Urinary bladder (tissue), 4 donors: ENCODE data around the gene ATP6V0C. TPM values are rescaled to one million over a fixed set of nuclear protein-coding genes. Genes with fewer than 3 reads are reported as not detected.
"Not testable (repeated sequence)": the region's sequence is repeated elsewhere in the genome, so short reads cannot be mapped to it uniquely, and the experiment has no call there.

ENCODE experiments used
- DNase-seq: peaks from one replicate; pipeline ENCODE4 v3.0.0-alpha.2; 2015; ENCODE audit errors: extremely low spot score
- H3K27ac ChIP-seq: one replicate; pipeline ENCODE4 v1.5.1; 2013; ENCODE audit warnings: low read depth, mild to moderate bottlenecking, moderate library complexity
- H3K36me3 ChIP-seq: one replicate; pipeline ENCODE4 v1.6.1; 2013; ENCODE audit warnings: mild to moderate bottlenecking, moderate library complexity; ENCODE audit not compliant: insufficient read depth
- H3K4me1 ChIP-seq: one replicate; pipeline ENCODE4 v1.6.1; 2013; ENCODE audit warnings: mild to moderate bottlenecking, moderate library complexity; ENCODE audit not compliant: insufficient read depth
- H3K4me3 ChIP-seq: one replicate; pipeline ENCODE4 v1.5.1; 2013; ENCODE audit warnings: low read depth, low read length
- WGBS: extraction: QIAGEN DNeasy Blood & Tissue Kit; methylation state at CpG from one replicate; pipeline ENCODE4 v1.1.7; 2013; 5-methylcytosine and 5-hydroxymethylcytosine counted together
- polyA plus RNA-seq: library from polyadenylated mRNA; stranded (reverse); fragments of 200-250 nt; gene quantifications from one replicate; pipeline ENCODE4 v1.2.3, GENCODE V29; 2013
- total RNA-seq: library from RNA; depleted of rRNA; stranded (reverse); fragments of >200 nt; gene quantifications from one replicate; pipeline ENCODE4 v1.2.3, GENCODE V29; 2014
- donor health status: healthy with polysubstance abuse.
- donor health status: healthy.

The ATP6V0C gene
- total and polyA plus RNA-seq, 2 donors = 15.0 to 193 TPM

GRCh38 chr16:2528161-2529060 is 14.7 kb downstream of the ATP6V0C start:
- no peak for DNase-seq
- Histone ChIP-seq H3K4me3 (no peak overlapping the region), H3K4me1 (no peaks in the 10 kb centered on the region), H3K27ac (no peak overlapping the region), H3K36me3 (no peaks in the 10 kb centered on the region)
- WGBS = 94% methylated on average over 36 of the region's 36 CpGs

GRCh38 chr16:2529061-2529931 is 15.5 kb downstream of the ATP6V0C start:
- WGBS = 89% methylated on average over 32 of the region's 32 CpGs
- no peak for DNase-seq
- Histone ChIP-seq H3K36me3 (no peaks in the 10 kb centered on the region), H3K4me3 (no peak overlapping the region), H3K4me1 (no peaks in the 10 kb centered on the region), H3K27ac (no peak overlapping the region)

- H3K36me3 ChIP-seq = no peaks in the 10 kb centered on the region
- DNase-seq = no peak
Measured at GRCh38 chr16:2529961-2530628, 16.3 kb downstream of the ATP6V0C start.

GRCh38 chr16:2530629-2531318 is 17.0 kb downstream of the ATP6V0C start:
- H3K27ac ChIP-seq = no peak overlapping the region
- WGBS = 87% methylated on average over 14 of the region's 14 CpGs
- no peaks in the 10 kb centered on the region for H3K36me3 ChIP-seq
- no peaks in the 10 kb centered on the region for H3K4me1 ChIP-seq
- no peak for DNase-seq
- no peak overlapping the region for H3K4me3 ChIP-seq

More at GRCh38 chr16:2529961-2530628, 16.3 kb downstream of the ATP6V0C start:
- no peak overlapping the region for H3K4me3 ChIP-seq
- no peaks in the 10 kb centered on the region for H3K4me1 ChIP-seq
- 89% methylated on average over 15 of the region's 15 CpGs for WGBS
- H3K27ac ChIP-seq = no peak overlapping the region

- WGBS = 10% methylated on average over 11 of the region's 11 CpGs
- H3K4me3 ChIP-seq = peak within 1 kb of the TSS; percentile 45
- no peaks in the 10 kb centered on the region for H3K4me1 ChIP-seq
- DNase-seq = no peak
- no peaks in the 10 kb centered on the region for H3K36me3 ChIP-seq
- H3K27ac ChIP-seq = peak within 1 kb of the TSS; percentile 92
Measured at GRCh38 chr16:2531371-2531695, 17.6 kb downstream of the ATP6V0C start, which contains the start of gene CEMP1. Gene CEMP1, minus strand, starts transcription at chr16:2531408. Its CDS starts 335 bp downstream, at chr16:2531073.

- under 1% methylated on average over 83 of the region's 84 CpGs for WGBS
- peak; percentile 93 for DNase-seq
- H3K4me1 ChIP-seq = no peaks in the 10 kb centered on the region
- H3K27ac ChIP-seq = peak overlapping the region; percentile 92
- H3K4me3 ChIP-seq = peak overlapping the region; percentile 45
- H3K36me3 ChIP-seq = no peaks in the 10 kb centered on the region
Measured at GRCh38 chr16:2531696-2532493, 18.1 kb downstream of the ATP6V0C start.

GRCh38 chr16:2532494-2533141 is 18.9 kb downstream of the ATP6V0C start:
- no peaks in the 10 kb centered on the region for H3K4me1 ChIP-seq
- H3K36me3 ChIP-seq = no peaks in the 10 kb centered on the region
- peak overlapping the region; percentile 45 for H3K4me3 ChIP-seq
- H3K27ac ChIP-seq = peak overlapping the region; percentile 92
- WGBS = under 1% methylated on average over 37 of the region's 37 CpGs
- no peak for DNase-seq

- H3K36me3 ChIP-seq, H3K4me3 ChIP-seq, H3K4me1 ChIP-seq, DNase-seq: not testable (repeated sequence)
- peak overlapping the region; percentile 92 for H3K27ac ChIP-seq
- WGBS = 23% methylated on average over 16 of the region's 16 CpGs
Measured at GRCh38 chr16:2533142-2533755, 19.5 kb downstream of the ATP6V0C start.

- Histone ChIP-seq H3K4me1 (no peaks in the 10 kb centered on the region), H3K27ac (no peak overlapping the region), H3K4me3 (no peak overlapping the region), H3K36me3 (no peaks in the 10 kb centered on the region)
- WGBS = 89% methylated on average over 11 of the region's 11 CpGs
- no peak for DNase-seq
Measured at GRCh38 chr16:2533912-2534311, 20.2 kb downstream of the ATP6V0C start.

- H3K4me3 ChIP-seq, H3K27ac ChIP-seq, H3K4me1 ChIP-seq, H3K36me3 ChIP-seq, DNase-seq: not testable (repeated sequence)
- WGBS = 90% methylated on average over 5 of the region's 5 CpGs
Measured at GRCh38 chr16:2534335-2534734, 20.6 kb downstream of the ATP6V0C start.

GRCh38 chr16:2535625-2536013 is 21.9 kb downstream of the ATP6V0C start:
- DNase-seq = no peak
- H3K4me1 ChIP-seq = no peaks in the 10 kb centered on the region
- H3K36me3 ChIP-seq = no peaks in the 10 kb centered on the region
- no peak overlapping the region for H3K27ac ChIP-seq
- H3K4me3 ChIP-seq = no peak overlapping the region
- WGBS = 47% methylated on average over 9 of the region's 9 CpGs
